CD8-positive, alpha-beta memory T cell (primary cell): ENCODE results near the gene RHOU. TPM values are rescaled to one million over a fixed set of nuclear protein-coding genes. Genes with fewer than 3 reads are reported as not detected.

ENCODE experiments used
- CTCF ChIA-PET: fragments of 350-600 bp; sonication (Branson Sonifier 250); formaldehyde crosslinking; loops from one replicate; lab custom pipeline; 2021; ENCODE audit warnings: antibody characterized with exemption; lab: Charles Lee
- POLR2A ChIA-PET: fragments of 350-600 bp; sonication (Branson Sonifier 250); formaldehyde crosslinking; loops from one replicate; lab custom pipeline; 2021; ENCODE audit warnings: antibody characterized with exemption; lab: Charles Lee
- DNase-seq, 5 donors: peaks; one replicate each; pipeline versions ENCODE4 v3.0.0 to v3.0.0-alpha.2; 2020 to 2022; ENCODE audit warnings: mixed read lengths in 1 of 5
- H3K27ac ChIP-seq: one replicate; pipeline ENCODE4 v1.7.0; 2013; ENCODE audit warnings: low read depth, mild to moderate bottlenecking, low read length, moderate library complexity
- H3K27me3 ChIP-seq: 2 replicates; pipeline ENCODE4 v1.7.0; 2013; ENCODE audit warnings: low read length, mild to moderate bottlenecking; ENCODE audit not compliant: insufficient read depth, poor library complexity, severe bottlenecking
- H3K36me3 ChIP-seq: 2 replicates; pipeline ENCODE4 v1.7.0; 2013; ENCODE audit warnings: mild to moderate bottlenecking, low read length, moderate library complexity; ENCODE audit not compliant: insufficient read depth
- H3K4me1 ChIP-seq: 2 replicates; pipeline ENCODE4 v1.7.0; 2013; ENCODE audit warnings: mild to moderate bottlenecking, low read length, moderate library complexity; ENCODE audit not compliant: insufficient read depth
- H3K4me3 ChIP-seq: 2 replicates; pipeline ENCODE4 v1.7.0; 2013; ENCODE audit warnings: mild to moderate bottlenecking, low read length
- H3K9me3 ChIP-seq: 2 replicates; pipeline ENCODE4 v1.7.0; 2013; ENCODE audit warnings: mild to moderate bottlenecking, low read length
- H3K27ac Mint-ChIP-seq, 8 donors: one replicate each; pipeline ENCODE4 v1.8.0; 2020 to 2021; ENCODE audit warnings: mixed read lengths in 8 of 8, mild to moderate bottlenecking in 6 of 8, inconsistent platforms in 3 of 8, moderate library complexity in 3 of 8
- H3K27me3 Mint-ChIP-seq, 2 donors: one replicate each; pipeline ENCODE4 v1.8.0; 2020 to 2021; ENCODE audit warnings: mixed read lengths in 2 of 2, mild to moderate bottlenecking in 1 of 2, moderate library complexity in 1 of 2
- H3K36me3 Mint-ChIP-seq, 3 donors: one replicate each; pipeline ENCODE4 v1.8.0; 2020 to 2021; ENCODE audit warnings: mixed read lengths in 3 of 3, inconsistent platforms in 1 of 3, mild to moderate bottlenecking in 1 of 3
- H3K4me1 Mint-ChIP-seq, 3 donors: one replicate each; pipeline ENCODE4 v1.8.0; 2020 to 2021; ENCODE audit warnings: mixed read lengths in 3 of 3, inconsistent platforms in 1 of 3, mild to moderate bottlenecking in 1 of 3
- H3K4me3 Mint-ChIP-seq, 7 donors: one replicate each; pipeline ENCODE4 v1.8.0; 2020 to 2021; ENCODE audit warnings: mixed read lengths in 7 of 7, mild to moderate bottlenecking in 6 of 7, moderate library complexity in 4 of 7, inconsistent platforms in 2 of 7
- H3K9me3 Mint-ChIP-seq, 5 donors: one replicate each; pipeline ENCODE4 v1.8.0; 2020 to 2022; ENCODE audit warnings: mixed read lengths in 5 of 5, mild to moderate bottlenecking in 3 of 5, moderate library complexity in 2 of 5, inconsistent platforms in 1 of 5
- polyA plus RNA-seq: library from polyadenylated mRNA; unstranded; fragments of 300-500 nt; fragmentation: Illumina TruSeq; gene quantifications from one replicate; pipeline ENCODE4 v1.2.3, GENCODE V29; 2021
- total RNA-seq, 2 experiments: library from RNA; stranded (reverse); gene quantifications; one replicate each; pipeline ENCODE4 v1.2.3, GENCODE V29; 2021

The RHOU gene
- total and polyA plus RNA-seq, 3 experiments from 2014 or later, result 0.64 to 2.3 (median 0.88) TPM

DNA sequence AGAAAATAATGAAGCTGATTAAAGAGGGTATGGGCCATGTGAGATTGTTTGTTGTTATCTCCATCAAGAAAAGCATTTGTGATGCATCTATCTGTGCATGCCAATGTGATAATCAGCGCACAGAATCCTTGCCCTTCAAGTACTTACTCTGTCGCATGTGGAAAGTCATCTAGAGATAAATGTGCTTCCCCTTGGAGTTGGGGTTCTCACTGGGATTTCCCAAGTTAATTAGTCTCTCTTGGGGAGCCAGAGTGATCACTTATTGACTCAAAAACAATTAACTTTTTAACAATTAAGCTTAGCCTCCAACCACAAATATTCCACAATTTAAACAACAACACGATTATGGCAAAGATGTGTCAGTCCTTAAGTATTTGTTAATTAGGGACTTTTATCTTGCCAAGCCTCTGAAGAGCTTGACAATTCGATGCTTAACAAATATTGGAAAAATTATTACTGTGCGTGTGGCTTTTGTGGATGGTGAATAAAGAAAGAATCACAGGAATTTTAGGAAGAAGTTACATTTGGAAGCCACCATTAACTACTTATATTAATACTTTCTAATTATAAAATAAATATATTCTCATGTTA is 17.5 kb downstream of the RHOU start:
- Mint-ChIP-seq H3K4me3 (no peak overlapping the region), H3K36me3 (peaks cover 0 to 14% (median 1%) of the 10 kb centered on the region in 3 donors), H3K27ac (no peak overlapping the region), H3K27me3 (peaks cover 12 to 40% of the 10 kb centered on the region in 2 donors), H3K9me3 (peaks cover 0 to 3% (median 0%) of the 10 kb centered on the region in 5 donors), H3K4me1 (peaks cover 14 to 30% (median 17%) of the 10 kb centered on the region in 3 donors)
- peaks cover 5% of the 10 kb centered on the region for H3K4me1 ChIP-seq
- H3K27me3 ChIP-seq, result peaks cover 4% of the 10 kb centered on the region
- H3K27ac ChIP-seq, result no peak overlapping the region
- POLR2A ChIA-PET, result no interaction called here
- H3K9me3 ChIP-seq, result no peaks in the 10 kb centered on the region
- CTCF ChIA-PET, result interaction anchor here (1.2 kb wide), 1 partner anchor 20 kb away, joined by 3 read pairs; no protein-coding TSS in a partner anchor
- no peak for DNase-seq
- H3K36me3 ChIP-seq, result no peaks in the 10 kb centered on the region
- no peak overlapping the region for H3K4me3 ChIP-seq

DNA sequence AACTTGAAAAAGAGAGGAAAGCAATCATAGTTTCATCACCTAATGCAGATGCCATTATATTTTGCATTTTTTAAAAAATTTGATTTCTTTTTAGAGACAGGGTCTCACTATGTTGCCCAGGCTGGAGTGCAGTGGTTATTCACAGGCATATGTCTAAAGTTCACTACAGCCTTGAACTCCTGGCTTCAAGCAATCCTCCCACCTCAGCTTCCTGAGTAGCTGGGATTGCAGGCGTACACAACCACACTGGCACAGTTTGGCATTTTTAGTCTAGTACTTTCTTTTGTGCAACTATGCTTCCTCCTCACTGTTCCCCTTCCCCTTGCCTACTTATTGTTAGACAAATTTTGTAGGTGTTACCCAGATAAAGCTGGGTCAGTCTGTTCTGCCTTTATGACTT is 18.0 kb downstream of the RHOU start:
- Histone ChIP-seq H3K4me1 (no peaks in the 10 kb centered on the region), H3K4me3 (no peak overlapping the region), H3K9me3 (no peaks in the 10 kb centered on the region), H3K27ac (no peak overlapping the region), H3K36me3 (no peaks in the 10 kb centered on the region), H3K27me3 (peaks cover 4% of the 10 kb centered on the region)
- CTCF ChIA-PET, result interaction anchor here (1.2 kb wide), 1 partner anchor 19 kb away, joined by 3 read pairs; no protein-coding TSS in a partner anchor
- H3K9me3 Mint-ChIP-seq, result peaks cover 0 to 3% (median 0%) of the 10 kb centered on the region in 5 donors
- no peak overlapping the region for H3K27ac Mint-ChIP-seq
- peaks cover 0 to 14% (median 1%) of the 10 kb centered on the region in 3 donors for H3K36me3 Mint-ChIP-seq
- peaks cover 12 to 40% of the 10 kb centered on the region in 2 donors for H3K27me3 Mint-ChIP-seq
- POLR2A ChIA-PET, result no interaction called here
- H3K4me1 Mint-ChIP-seq, result peaks cover 10 to 26% (median 12%) of the 10 kb centered on the region in 3 donors
- no peak overlapping the region for H3K4me3 Mint-ChIP-seq
- no peak for DNase-seq

DNA sequence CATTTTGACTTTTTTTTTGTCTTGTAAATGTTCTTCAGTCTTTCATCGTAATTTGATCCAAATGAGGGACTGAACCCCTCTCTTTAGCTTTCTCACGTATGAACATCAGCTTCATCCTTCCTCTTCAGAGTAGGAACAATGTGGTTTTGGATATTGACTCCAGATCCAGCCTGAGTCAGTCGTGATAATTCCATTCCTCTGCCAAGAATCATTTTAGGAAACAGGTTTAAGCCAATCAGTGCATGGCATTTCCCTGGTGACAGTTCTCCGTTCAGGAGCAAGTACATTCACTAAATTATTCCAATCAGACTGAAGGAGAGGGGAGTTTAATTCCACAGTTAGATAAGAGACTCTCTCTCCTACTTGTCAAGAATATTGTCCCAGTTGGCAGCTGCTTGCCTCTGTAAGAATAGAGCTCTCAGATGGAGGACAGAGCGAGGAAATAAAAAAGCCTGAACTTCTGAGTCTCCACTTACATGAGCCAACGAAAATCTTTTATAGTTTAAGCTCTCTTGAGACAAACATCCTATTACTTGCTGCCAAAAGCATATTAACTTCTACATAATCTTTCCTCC is 18.6 kb downstream of the RHOU start:
- ChIA-PET CTCF (no interaction called here), POLR2A (no interaction called here)
- Histone ChIP-seq H3K27me3 (peaks cover 4% of the 10 kb centered on the region), H3K4me3 (no peak overlapping the region), H3K27ac (no peak overlapping the region), H3K4me1 (no peaks in the 10 kb centered on the region), H3K9me3 (no peaks in the 10 kb centered on the region), H3K36me3 (no peaks in the 10 kb centered on the region)
- Mint-ChIP-seq H3K4me3 (no peak overlapping the region), H3K4me1 (peaks cover 4 to 20% (median 6%) of the 10 kb centered on the region in 3 donors), H3K36me3 (peaks cover 0 to 14% (median 1%) of the 10 kb centered on the region in 3 donors), H3K27me3 (peaks cover 17 to 40% of the 10 kb centered on the region in 2 donors), H3K9me3 (peaks cover 0 to 3% (median 0%) of the 10 kb centered on the region in 5 donors), H3K27ac (no peak overlapping the region)
- no peak for DNase-seq

DNA sequence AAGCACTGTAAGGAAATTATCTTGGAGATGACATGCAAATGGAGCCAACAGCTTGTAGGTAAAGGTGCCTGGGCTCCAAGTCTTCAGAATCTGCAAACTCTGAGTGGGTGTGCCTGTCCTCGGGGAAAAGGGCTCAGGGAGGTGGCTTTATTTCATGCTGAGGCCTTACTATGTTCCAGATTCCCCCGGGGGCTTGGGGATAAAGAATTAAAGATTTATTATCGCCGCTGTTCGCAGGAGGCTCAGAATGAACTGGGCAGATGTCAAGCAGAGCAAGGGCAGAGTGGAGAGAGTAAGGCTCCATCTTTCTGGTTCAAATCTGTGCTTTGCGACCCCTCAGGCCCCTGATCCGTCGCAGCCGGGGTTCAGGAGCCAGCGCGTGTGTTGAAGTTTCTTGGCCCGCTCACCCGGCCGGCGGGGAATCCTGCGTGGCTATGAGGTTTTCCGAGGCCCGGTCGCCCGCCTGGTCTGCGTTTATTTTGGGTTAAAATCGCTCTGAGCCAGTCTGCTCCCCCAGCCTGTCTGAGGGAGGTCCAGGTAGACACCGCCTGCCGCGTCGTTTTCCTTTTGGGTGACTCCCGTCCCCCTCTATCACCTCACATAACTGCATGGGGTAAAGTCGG is 19.5 kb downstream of the RHOU start:
- H3K27me3 Mint-ChIP-seq, result peaks cover 19 to 40% of the 10 kb centered on the region in 2 donors
- DNase-seq, result no peak
- no peak overlapping the region for H3K27ac ChIP-seq
- peaks cover 0 to 3% (median 0%) of the 10 kb centered on the region in 5 donors for H3K9me3 Mint-ChIP-seq
- H3K4me1 ChIP-seq, result no peaks in the 10 kb centered on the region
- H3K9me3 ChIP-seq, result no peaks in the 10 kb centered on the region
- H3K36me3 Mint-ChIP-seq, result peaks cover 0 to 14% (median 1%) of the 10 kb centered on the region in 3 donors
- no peak overlapping the region for H3K4me3 Mint-ChIP-seq
- no peak overlapping the region for H3K27ac Mint-ChIP-seq
- H3K4me3 ChIP-seq, result no peak overlapping the region
- ChIA-PET POLR2A (interaction anchor here (0.6 kb wide), 1 partner anchor 30 kb away, joined by 3 read pairs; no protein-coding TSS in a partner anchor), CTCF (no interaction called here)
- H3K4me1 Mint-ChIP-seq, result peaks cover 1 to 14% (median 3%) of the 10 kb centered on the region in 3 donors
- peaks cover 4% of the 10 kb centered on the region for H3K27me3 ChIP-seq
- no peaks in the 10 kb centered on the region for H3K36me3 ChIP-seq

DNA sequence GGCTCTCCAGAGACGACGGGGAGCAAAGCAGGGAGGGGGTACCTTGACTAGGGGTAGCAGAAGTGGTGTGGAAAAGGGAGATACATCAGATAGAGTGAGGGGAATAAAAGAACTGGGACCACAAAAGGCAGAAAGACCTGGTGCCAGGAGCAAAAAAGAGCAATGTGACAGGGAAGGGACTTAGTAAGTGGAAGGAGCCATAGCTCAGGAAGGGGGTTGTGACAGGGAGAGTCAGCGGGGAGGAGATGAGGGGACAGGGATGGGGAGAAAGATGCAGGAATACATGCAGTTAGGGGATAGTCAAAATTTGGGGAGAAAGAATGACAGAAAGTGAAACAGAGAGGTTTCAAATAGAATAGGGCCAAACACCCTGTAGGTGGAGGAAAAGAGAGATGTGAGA is 20.5 kb downstream of the RHOU start:
- peaks cover 4% of the 10 kb centered on the region for H3K27me3 ChIP-seq
- ChIA-PET POLR2A (no interaction called here), CTCF (no interaction called here)
- H3K27ac ChIP-seq, result no peak overlapping the region
- peaks cover 22 to 40% of the 10 kb centered on the region in 2 donors for H3K27me3 Mint-ChIP-seq
- no peak overlapping the region for H3K27ac Mint-ChIP-seq
- H3K4me3 Mint-ChIP-seq, result no peak overlapping the region
- H3K9me3 Mint-ChIP-seq, result peaks cover 0 to 3% (median 0%) of the 10 kb centered on the region in 5 donors
- DNase-seq, result no peak
- peaks cover 0 to 14% (median 1%) of the 10 kb centered on the region in 3 donors for H3K36me3 Mint-ChIP-seq
- H3K4me1 ChIP-seq, result no peaks in the 10 kb centered on the region
- H3K4me1 Mint-ChIP-seq, result peaks cover 1 to 12% (median 3%) of the 10 kb centered on the region in 3 donors
- H3K9me3 ChIP-seq, result no peaks in the 10 kb centered on the region
- H3K4me3 ChIP-seq, result no peak overlapping the region
- no peaks in the 10 kb centered on the region for H3K36me3 ChIP-seq

DNA sequence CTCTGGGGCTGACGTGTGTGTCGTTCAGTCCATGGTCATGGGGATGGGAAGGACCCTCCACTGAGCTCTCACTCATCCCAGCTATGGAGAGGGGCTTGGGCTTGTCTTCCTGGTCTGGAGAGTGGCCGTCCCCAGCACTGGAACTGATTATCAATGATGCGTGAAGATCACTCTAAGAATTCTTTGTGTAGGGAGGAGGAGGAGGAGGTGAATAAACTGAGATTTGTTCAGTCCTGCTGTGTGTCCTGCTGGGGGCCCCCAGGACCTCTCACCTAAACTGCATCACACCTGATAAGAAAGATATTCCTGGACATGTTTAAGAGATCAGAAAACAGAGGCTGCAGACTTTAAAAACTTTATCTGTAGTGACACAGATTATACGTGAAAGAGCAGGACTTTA is 21.2 kb downstream of the RHOU start:
- Histone ChIP-seq H3K4me1 (no peaks in the 10 kb centered on the region), H3K27ac (no peak overlapping the region), H3K27me3 (peaks cover 4% of the 10 kb centered on the region), H3K9me3 (no peaks in the 10 kb centered on the region), H3K36me3 (no peaks in the 10 kb centered on the region), H3K4me3 (no peak overlapping the region)
- H3K4me1 Mint-ChIP-seq, result peaks cover 1 to 12% (median 3%) of the 10 kb centered on the region in 3 donors
- peak overlapping the region in 1 of 8 donors; percentile 2 for H3K27ac Mint-ChIP-seq
- H3K9me3 Mint-ChIP-seq, result peaks cover 0 to 3% (median 0%) of the 10 kb centered on the region in 5 donors
- no peak overlapping the region for H3K4me3 Mint-ChIP-seq
- no peak for DNase-seq
- peaks cover 0 to 14% (median 1%) of the 10 kb centered on the region in 3 donors for H3K36me3 Mint-ChIP-seq
- peaks cover 22 to 40% of the 10 kb centered on the region in 2 donors for H3K27me3 Mint-ChIP-seq
- ChIA-PET CTCF (no interaction called here), POLR2A (no interaction called here)

DNA sequence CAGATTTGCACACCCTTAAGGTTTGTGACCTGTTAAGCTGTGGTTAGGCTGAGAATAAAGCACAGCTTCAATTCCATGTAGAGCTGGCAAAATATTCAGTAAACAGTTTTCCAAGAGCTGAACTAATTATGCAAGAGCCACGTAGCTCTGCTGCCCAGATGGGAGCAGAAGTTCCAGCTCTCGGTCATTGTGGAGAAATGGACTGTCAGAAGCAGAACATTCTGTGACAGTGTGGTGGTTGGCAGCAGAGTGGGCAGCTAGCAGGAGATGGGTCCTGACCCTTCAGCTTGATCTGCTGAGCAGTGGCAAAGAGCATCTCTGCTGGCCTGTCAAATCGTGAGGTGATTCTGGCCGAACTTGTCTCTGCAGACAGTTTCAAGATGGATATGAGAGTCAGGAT is 23.2 kb downstream of the RHOU start:
- H3K4me1 ChIP-seq, result no peaks in the 10 kb centered on the region
- no peaks in the 10 kb centered on the region for H3K9me3 ChIP-seq
- peaks cover 0 to 3% (median 0%) of the 10 kb centered on the region in 5 donors for H3K9me3 Mint-ChIP-seq
- peaks cover 0 to 14% (median 1%) of the 10 kb centered on the region in 3 donors for H3K36me3 Mint-ChIP-seq
- H3K27ac Mint-ChIP-seq, result no peak overlapping the region
- peaks cover 1 to 12% (median 3%) of the 10 kb centered on the region in 3 donors for H3K4me1 Mint-ChIP-seq
- peaks cover 4% of the 10 kb centered on the region for H3K27me3 ChIP-seq
- POLR2A ChIA-PET, result no interaction called here
- CTCF ChIA-PET, result no interaction called here
- no peak overlapping the region for H3K4me3 Mint-ChIP-seq
- peaks cover 22 to 33% of the 10 kb centered on the region in 2 donors for H3K27me3 Mint-ChIP-seq
- no peak overlapping the region for H3K4me3 ChIP-seq
- no peaks in the 10 kb centered on the region for H3K36me3 ChIP-seq
- H3K27ac ChIP-seq, result no peak overlapping the region
- DNase-seq, result no peak

DNA sequence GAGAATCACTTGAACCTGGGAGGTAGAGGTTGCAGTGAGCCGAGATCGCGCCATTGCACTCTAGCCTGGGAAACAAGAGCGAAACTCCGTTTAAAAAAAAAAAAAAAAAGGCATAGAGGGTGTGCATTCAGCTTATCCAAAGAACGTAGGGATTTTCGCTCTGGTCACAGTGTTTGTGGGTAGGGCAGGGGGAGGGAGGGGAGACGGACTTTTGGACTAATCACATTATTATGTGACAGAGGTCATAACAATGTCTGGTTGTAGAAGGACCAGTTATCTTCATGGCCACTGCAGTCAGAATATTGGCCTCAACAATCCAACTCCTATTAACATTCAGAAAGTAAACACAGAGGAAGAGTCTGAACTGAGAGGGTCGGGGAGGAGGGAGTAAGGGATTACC is 25.7 kb downstream of the RHOU start:
- no peak for DNase-seq
- ChIA-PET CTCF (no interaction called here), POLR2A (no interaction called here)

More for the DNA sequence above, 25.7 kb downstream of the RHOU start:
- Mint-ChIP-seq H3K36me3 (peaks cover 0 to 7% (median 1%) of the 10 kb centered on the region in 3 donors), H3K4me1 (peaks cover 14 to 28% (median 15%) of the 10 kb centered on the region in 3 donors), H3K9me3 (peaks cover 0 to 2% (median 0%) of the 10 kb centered on the region in 5 donors), H3K27me3 (peaks cover 13% of the 10 kb centered on the region in 2 donors), H3K27ac (no peak overlapping the region), H3K4me3 (no peak overlapping the region)
- H3K27me3 ChIP-seq, result no peaks in the 10 kb centered on the region
- no peaks in the 10 kb centered on the region for H3K9me3 ChIP-seq
- peaks cover 13% of the 10 kb centered on the region for H3K4me1 ChIP-seq
- no peaks in the 10 kb centered on the region for H3K36me3 ChIP-seq
- no peak overlapping the region for H3K4me3 ChIP-seq
- H3K27ac ChIP-seq, result no peak overlapping the region
